H9 (cell line): ENCODE data around the gene BBOX1. TPM values are rescaled to one million over a fixed set of nuclear protein-coding genes. Genes with fewer than 3 reads are reported as not detected.
A peak's percentile ranks its signal among the peaks of the same experiment; 100 is the strongest.

ENCODE experiments used
- DNase-seq: peaks from one replicate; pipeline ENCODE4 v3.0.0-alpha.2; 2017
- H2AFZ ChIP-seq: one replicate; pipeline ENCODE4 v1.6.1; 2013; ENCODE audit warnings: mild to moderate bottlenecking, low read length, control low read depth, moderate library complexity
- H2AK5ac ChIP-seq: 2 replicates; pipeline ENCODE4 v1.6.1; 2013; ENCODE audit warnings: low read length, control low read depth, mixed read lengths; ENCODE audit not compliant: insufficient read length
- H2BK120ac ChIP-seq: one replicate; pipeline ENCODE4 v1.6.1; 2013; ENCODE audit warnings: low read depth, mild to moderate bottlenecking, low read length, control low read depth, inconsistent platforms; ENCODE audit not compliant: poor library complexity, severe bottlenecking
- H2BK12ac ChIP-seq: 2 replicates; pipeline ENCODE4 v1.6.1; 2013; ENCODE audit warnings: low read length, control low read depth, mixed read lengths, low read depth; ENCODE audit not compliant: insufficient read length
- H2BK15ac ChIP-seq: 2 replicates; pipeline ENCODE4 v1.6.1; 2013; ENCODE audit warnings: low read depth, low read length, control low read depth
- H2BK20ac ChIP-seq: one replicate; pipeline ENCODE4 v1.6.1; 2013; ENCODE audit warnings: low read depth, mild to moderate bottlenecking, low read length, control low read depth, inconsistent platforms; ENCODE audit not compliant: poor library complexity, severe bottlenecking
- H2BK5ac ChIP-seq: 2 replicates; pipeline ENCODE4 v1.6.1; 2013; ENCODE audit warnings: low read length, control low read depth, mixed read lengths; ENCODE audit not compliant: insufficient read length
- H3K14ac ChIP-seq: 2 replicates; pipeline ENCODE4 v1.6.1; 2013; ENCODE audit warnings: low read length, control low read depth; ENCODE audit not compliant: insufficient read depth
- H3K18ac ChIP-seq: 2 replicates; pipeline ENCODE4 v1.6.1; 2013; ENCODE audit warnings: low read depth, mild to moderate bottlenecking, mixed read lengths, low read length, control low read depth; ENCODE audit not compliant: insufficient read length
- H3K23ac ChIP-seq: 2 replicates; pipeline ENCODE4 v1.6.1; 2013; ENCODE audit warnings: low read length, control low read depth, mixed read lengths, low read depth; ENCODE audit not compliant: insufficient read length
- H3K23me2 ChIP-seq: 2 replicates; pipeline ENCODE4 v1.6.1; 2013; ENCODE audit warnings: low read depth, mild to moderate bottlenecking, mixed read lengths, low read length, control low read depth; ENCODE audit not compliant: insufficient read length, poor library complexity, severe bottlenecking
- H3K27ac ChIP-seq: 2 replicates; pipeline ENCODE4 v1.5.1; 2013; ENCODE audit warnings: low read length, control low read depth, mixed read lengths, low read depth; ENCODE audit not compliant: insufficient read length
- H3K27me3 ChIP-seq: 2 replicates; pipeline ENCODE4 v1.6.1; 2013; ENCODE audit warnings: low read length, control low read depth, inconsistent platforms; ENCODE audit not compliant: insufficient read depth
- H3K4ac ChIP-seq: 2 replicates; pipeline ENCODE4 v1.6.1; 2013; ENCODE audit warnings: low read depth, mild to moderate bottlenecking, control low read depth, inconsistent platforms, low read length, moderate library complexity
- H3K4me1 ChIP-seq: 2 replicates; pipeline ENCODE4 v1.6.1; 2013; ENCODE audit warnings: low read length, control low read depth, inconsistent platforms; ENCODE audit not compliant: insufficient read depth
- H3K4me2 ChIP-seq: 2 replicates; pipeline ENCODE4 v1.6.1; 2013; ENCODE audit warnings: low read length, control low read depth, mixed read lengths; ENCODE audit not compliant: insufficient read length, insufficient read depth
- H3K56ac ChIP-seq: 2 replicates; pipeline ENCODE4 v1.6.1; 2013; ENCODE audit warnings: low read depth, mild to moderate bottlenecking, mixed read lengths, low read length, control low read depth; ENCODE audit not compliant: insufficient read length
- H3K79me1 ChIP-seq: 2 replicates; pipeline ENCODE4 v1.6.1; 2013; ENCODE audit warnings: low read depth, mild to moderate bottlenecking, moderate library complexity, low read length, control low read depth, inconsistent platforms; ENCODE audit not compliant: insufficient read depth, poor library complexity, severe bottlenecking
- H3K79me2 ChIP-seq: 2 replicates; pipeline ENCODE4 v1.6.1; 2013; ENCODE audit warnings: low read length, control low read depth, inconsistent platforms; ENCODE audit not compliant: insufficient read depth
- H3K9ac ChIP-seq: 2 replicates; pipeline ENCODE4 v1.6.1; 2013; ENCODE audit warnings: low read length, control low read depth, mixed read lengths; ENCODE audit not compliant: insufficient read length; ENCODE audit errors: extremely low read depth
- H3K9me3 ChIP-seq: one replicate; pipeline ENCODE4 v1.6.1; 2013; ENCODE audit warnings: low read depth, low read length, inconsistent platforms; ENCODE audit not compliant: control insufficient read depth
- H3T11ph ChIP-seq: one replicate; pipeline ENCODE4 v1.6.1; 2013; ENCODE audit warnings: mild to moderate bottlenecking, low read length, control low read depth, inconsistent platforms
- H4K20me1 ChIP-seq: one replicate; pipeline ENCODE4 v1.6.1; 2013; ENCODE audit not compliant: control insufficient read depth, insufficient read length, insufficient read depth
- H4K5ac ChIP-seq: 2 replicates; pipeline ENCODE4 v1.6.1; 2013; ENCODE audit warnings: low read depth, mild to moderate bottlenecking, mixed read lengths, low read length, control low read depth; ENCODE audit not compliant: insufficient read length
- H4K8ac ChIP-seq: replicated peaks from 2 replicates; pipeline ENCODE4 v1.6.1; 2013; ENCODE audit warnings: low read length, control low read depth, mixed read lengths, low read depth; ENCODE audit not compliant: insufficient read length
- H4K91ac ChIP-seq: 2 replicates; pipeline ENCODE4 v1.6.1; 2013; ENCODE audit warnings: low read depth, mild to moderate bottlenecking, moderate library complexity, mixed read lengths, low read length, control low read depth; ENCODE audit not compliant: insufficient read length
- H3K27ac Mint-ChIP-seq, 3 experiments: 2 replicates in 2 of 3; 3 replicates in 1 of 3; pipeline ENCODE4 v1.8.0; 2020 to 2021; ENCODE audit warnings: mixed read lengths in 3 of 3, mild to moderate bottlenecking in 1 of 3, moderate library complexity in 1 of 3
- H3K27me3 Mint-ChIP-seq: 2 replicates; pipeline ENCODE4 v1.8.0; 2021; ENCODE audit warnings: low read depth, mild to moderate bottlenecking, moderate library complexity, mixed read lengths
- H3K36me3 Mint-ChIP-seq, 3 experiments: 2 replicates in 2 of 3; 3 replicates in 1 of 3; pipeline ENCODE4 v1.8.0; 2020 to 2021; ENCODE audit warnings: low read depth in 3 of 3, mixed read lengths in 3 of 3; ENCODE audit not compliant: insufficient read depth in 1 of 3
- H3K4me1 Mint-ChIP-seq, 2 experiments: 2 replicates each; pipeline ENCODE4 v1.8.0; 2020; ENCODE audit warnings: mixed read lengths in 2 of 2
- H3K4me3 Mint-ChIP-seq, 2 experiments: 2 replicates in 1 of 2; 3 replicates in 1 of 2; pipeline ENCODE4 v1.8.0; 2020 to 2021; ENCODE audit warnings: mild to moderate bottlenecking in 2 of 2, mixed read lengths in 2 of 2, moderate library complexity in 1 of 2
- H3K9me3 Mint-ChIP-seq, 2 experiments: 2 replicates in 1 of 2; 3 replicates in 1 of 2; pipeline ENCODE4 v1.8.0; 2020; ENCODE audit warnings: mild to moderate bottlenecking in 2 of 2, mixed read lengths in 2 of 2, moderate library complexity in 1 of 2
- WGBS: extraction: QIAGEN DNeasy Blood & Tissue Kit; methylation state at CpG from one replicate; pipeline ENCODE4 v1.1.7; 2013; ENCODE audit warnings: missing lambda C conversion rate, low lambda C conversion rate, mixed read lengths; ENCODE audit not compliant: insufficient read length; ENCODE audit errors: extremely low coverage; 5-methylcytosine and 5-hydroxymethylcytosine counted together
- total RNA-seq: library from RNA; stranded (reverse); gene quantifications from 2 replicates; pipeline ENCODE4 v1.2.1, GENCODE V29; 2021
- TF ChIP-seq, protein P1 (sequence below): fragments of 200-600 bp; sonication (generic); conservative IDR thresholded peaks from 3 replicates; pipeline ENCODE4 v1.8.0; 2021; ENCODE audit warnings: antibody characterized with exemption, mild to moderate bottlenecking

BBOX1 gene
- total RNA-seq, 1 experiment from 2014 or later: not detected

DNA sequence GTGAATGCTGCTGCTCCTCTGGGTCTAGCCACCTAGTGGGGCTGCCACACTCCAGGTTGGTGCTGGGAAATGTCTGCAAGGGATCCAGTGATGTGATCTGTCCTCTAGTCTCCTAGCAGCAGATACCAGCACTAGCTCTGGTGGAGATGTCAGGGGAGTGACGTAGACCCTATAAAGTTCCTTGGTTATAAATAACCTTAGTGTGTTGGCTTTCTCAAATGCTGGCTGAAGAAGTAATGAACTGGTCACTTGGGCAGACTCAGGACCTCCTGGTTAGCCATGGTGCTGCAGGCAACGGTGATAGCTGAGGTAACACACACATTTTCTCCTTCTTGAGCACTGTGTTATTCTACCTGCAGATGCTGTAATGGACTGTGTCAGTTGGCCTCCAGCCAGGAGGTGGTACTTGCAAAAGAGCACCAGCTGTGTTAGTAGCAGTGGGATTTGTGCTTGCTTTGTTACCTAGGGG is 35.5 kb downstream of the BBOX1 start:
- H3K4me3 Mint-ChIP-seq: no peak overlapping the region
- Histone ChIP-seq H3K18ac (no peak overlapping the region), H3K9ac (peak overlapping the region; percentile 13), H2BK12ac (no peak overlapping the region), H2BK5ac (no peak overlapping the region), H3K27me3 (no peaks in the 10 kb centered on the region), H4K20me1 (no peaks in the 10 kb centered on the region), H2AFZ (no peak overlapping the region), H3K79me2 (no peaks in the 10 kb centered on the region), H3K4me2 (no peak overlapping the region), H2BK20ac (no peak overlapping the region), H4K91ac (no peak overlapping the region), H2BK120ac (no peak overlapping the region), H3K79me1 (no peaks in the 10 kb centered on the region), H3K27ac (no peak overlapping the region), H3K14ac (peak overlapping the region; percentile 13; the same call in 1 of the 2 replicates), H2BK15ac (no peak overlapping the region), H3K23me2 (no peaks in the 10 kb centered on the region), H3K4ac (no peak overlapping the region), H3K4me1 (peaks cover 2% of the 10 kb centered on the region; the same call in 1 of the 2 replicates), H2AK5ac (no peak overlapping the region), H3T11ph (no peak overlapping the region), H4K5ac (no peak overlapping the region), H4K8ac (no peak overlapping the region), H3K9me3 (no peaks in the 10 kb centered on the region), H3K56ac (no peak overlapping the region), H3K23ac (no peak overlapping the region)
- H3K27me3 Mint-ChIP-seq: no peaks in the 10 kb centered on the region; the same call in none of the 2 replicates
- TF ChIP-seq, protein P1, sequence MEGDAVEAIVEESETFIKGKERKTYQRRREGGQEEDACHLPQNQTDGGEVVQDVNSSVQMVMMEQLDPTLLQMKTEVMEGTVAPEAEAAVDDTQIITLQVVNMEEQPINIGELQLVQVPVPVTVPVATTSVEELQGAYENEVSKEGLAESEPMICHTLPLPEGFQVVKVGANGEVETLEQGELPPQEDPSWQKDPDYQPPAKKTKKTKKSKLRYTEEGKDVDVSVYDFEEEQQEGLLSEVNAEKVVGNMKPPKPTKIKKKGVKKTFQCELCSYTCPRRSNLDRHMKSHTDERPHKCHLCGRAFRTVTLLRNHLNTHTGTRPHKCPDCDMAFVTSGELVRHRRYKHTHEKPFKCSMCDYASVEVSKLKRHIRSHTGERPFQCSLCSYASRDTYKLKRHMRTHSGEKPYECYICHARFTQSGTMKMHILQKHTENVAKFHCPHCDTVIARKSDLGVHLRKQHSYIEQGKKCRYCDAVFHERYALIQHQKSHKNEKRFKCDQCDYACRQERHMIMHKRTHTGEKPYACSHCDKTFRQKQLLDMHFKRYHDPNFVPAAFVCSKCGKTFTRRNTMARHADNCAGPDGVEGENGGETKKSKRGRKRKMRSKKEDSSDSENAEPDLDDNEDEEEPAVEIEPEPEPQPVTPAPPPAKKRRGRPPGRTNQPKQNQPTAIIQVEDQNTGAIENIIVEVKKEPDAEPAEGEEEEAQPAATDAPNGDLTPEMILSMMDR: no peak
- DNase-seq: no peak
- no peaks in the 10 kb centered on the region for H3K36me3 Mint-ChIP-seq
- peaks cover 4 to 5% of the 10 kb centered on the region in 2 experiments; a peak in 3 of 5 replicates for H3K9me3 Mint-ChIP-seq
- H3K4me1 Mint-ChIP-seq: peaks cover 15 to 17% of the 10 kb centered on the region in 2 experiments
- no CpG with 5 or more reads among the region's 2 CpGs for WGBS
- 0 out of 7 replicates have a peak overlapping the region, but pooled peaks of 1 of the 3 experiments have one; percentile 30 for H3K27ac Mint-ChIP-seq
